Measurements from ENCODE around the gene TALDO1.

DNA sequence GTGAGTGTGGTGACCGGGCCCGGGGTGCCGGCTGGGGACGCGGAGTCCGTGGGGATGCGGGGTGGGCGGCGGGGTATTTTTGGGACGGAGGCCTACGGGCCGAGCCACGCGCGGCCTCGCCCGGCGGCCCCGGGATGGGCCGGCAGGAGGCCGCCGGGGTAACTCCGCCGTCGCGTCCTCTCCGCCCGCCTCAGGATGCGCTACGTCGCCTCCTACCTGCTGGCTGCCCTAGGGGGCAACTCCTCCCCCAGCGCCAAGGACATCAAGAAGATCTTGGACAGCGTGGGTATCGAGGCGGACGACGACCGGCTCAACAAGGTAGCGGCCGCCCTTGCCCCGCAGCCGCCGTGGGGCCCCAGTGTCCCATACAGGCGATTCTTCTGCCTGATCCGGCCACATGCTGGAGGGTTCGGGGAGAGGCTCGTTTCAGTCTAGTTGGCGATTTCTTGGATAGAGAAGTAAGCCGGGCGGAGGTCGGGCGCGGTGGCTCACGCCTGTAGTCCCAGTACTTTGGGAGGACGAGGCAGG, 62.8 kb downstream of the TALDO1 start:
- TF ChIP-seq CTCF (IDR thresholded peaks at IDR 0.05; ENCODE audit: poor library complexity) (no peak), EZH2phosphoT487 (IDR thresholded peaks at IDR 0.05; ENCODE audit: low read depth, severe bottlenecking, unreplicated experiment) (no peak), EZH2 (IDR thresholded peaks at IDR 0.05; ENCODE audit: borderline replicate concordance) (no peak)
